OCI-LY1 (cell line): ENCODE data around the gene CCR2.

Experiments
- CTCF ChIP-seq: fragments of 200-600 bp; sonication (generic), shearing (Covaris generic); IDR thresholded peaks from 2 replicates; pipeline ENCODE4 v1.5.1; 2017; ENCODE audit warnings: mild to moderate bottlenecking, antibody characterized with exemption, low read length, moderate library complexity, mixed read lengths
- EZH2 ChIP-seq: fragments of 200-600 bp; sonication (generic), shearing (Covaris generic); IDR thresholded peaks from 2 replicates; pipeline ENCODE4 v1.8.0; 2017; ENCODE audit warnings: borderline replicate concordance, mixed run types, mild to moderate bottlenecking, antibody characterized with exemption, low read length, moderate library complexity, mixed read lengths

GRCh38 chr3:46325645-46326300 lies 28.1 kb upstream of the CCR2 start:
- TF ChIP-seq CTCF (no peak), EZH2 (no peak)
